GM18502 (cell line): Measurements from ENCODE around the gene INHBA.
A peak's percentile ranks its signal among the peaks of the same experiment; 100 is the strongest.

Source experiments
- ATAC-seq: cut with Tn5 transposase; IDR thresholded peaks from one replicate; pipeline ENCODE4 v1.9.1; 2021; ENCODE audit warnings: mild to moderate bottlenecking; ENCODE audit not compliant: unreplicated experiment, poor library complexity

The INHBA gene

GRCh38 chr7:41702635-41703371 is at the start of gene INHBA:
TSS of gene INHBA (minus strand) at chr7:41703090. CDS start at chr7:41700374, 2,716 bp downstream.
- no peak for ATAC-seq

DNA sequence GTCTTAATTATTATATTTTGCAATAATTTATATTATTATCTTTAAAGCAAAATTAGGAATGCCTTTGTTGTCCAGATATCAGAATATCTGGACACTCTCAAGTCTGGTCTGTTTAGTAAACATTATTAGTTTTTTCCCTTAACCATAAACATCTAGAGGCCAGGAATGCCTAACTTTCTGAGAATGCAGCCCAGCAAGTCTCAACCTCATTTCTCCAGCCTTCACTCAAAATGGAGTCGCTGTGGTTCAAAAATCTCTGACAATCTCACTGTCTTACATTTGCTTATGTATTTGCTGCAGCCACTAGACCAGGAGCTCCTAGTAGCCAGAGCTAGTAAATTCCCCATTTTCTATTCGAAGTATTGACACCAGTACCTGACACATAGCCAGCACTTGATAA is 49.7 kb upstream of the INHBA start:
- ATAC-seq, result no peak

GRCh38 chr7:41750661-41751540 is 48.0 kb upstream of the INHBA start:
- ATAC-seq, result no peak

DNA sequence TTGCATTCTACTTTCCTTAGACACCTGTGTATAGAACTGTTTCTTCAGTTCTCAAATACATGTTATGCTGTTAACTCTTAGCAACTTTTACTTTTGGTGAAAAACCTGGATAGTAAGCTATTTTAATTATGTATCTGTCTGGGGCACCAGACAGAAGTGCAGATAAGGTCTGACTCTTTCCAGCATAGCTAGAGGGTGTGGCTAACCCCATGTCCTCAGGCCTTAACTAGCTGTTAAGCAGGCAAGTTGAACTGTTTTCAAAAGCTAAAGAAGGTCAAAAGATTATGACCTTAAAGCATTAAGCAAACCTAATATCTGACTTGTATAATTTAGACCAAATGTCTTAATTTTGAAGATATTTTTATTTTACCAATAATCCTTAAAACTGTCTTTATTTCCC is 45.1 kb upstream of the INHBA start:
- no peak for ATAC-seq

DNA sequence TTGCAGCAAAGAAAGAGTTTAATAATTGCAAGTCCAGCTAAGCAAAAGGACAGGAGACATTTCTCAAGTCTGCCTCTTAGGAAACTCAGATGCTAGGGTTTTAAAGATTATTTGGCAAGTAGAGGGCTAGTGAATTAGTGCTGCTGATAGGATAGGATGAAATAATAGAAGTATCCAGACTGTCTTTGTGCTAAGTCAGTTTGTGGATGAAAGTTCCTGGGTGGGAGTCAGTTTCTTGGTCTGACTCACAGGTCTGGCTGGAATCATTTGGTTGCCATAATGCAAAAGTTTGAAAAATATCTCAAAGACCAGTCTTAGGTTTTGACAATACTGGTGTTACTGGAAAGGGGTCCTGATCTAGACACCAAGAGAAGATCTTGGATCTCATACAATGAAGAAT is 42.6 kb upstream of the INHBA start:
- ATAC-seq, result no peak

DNA sequence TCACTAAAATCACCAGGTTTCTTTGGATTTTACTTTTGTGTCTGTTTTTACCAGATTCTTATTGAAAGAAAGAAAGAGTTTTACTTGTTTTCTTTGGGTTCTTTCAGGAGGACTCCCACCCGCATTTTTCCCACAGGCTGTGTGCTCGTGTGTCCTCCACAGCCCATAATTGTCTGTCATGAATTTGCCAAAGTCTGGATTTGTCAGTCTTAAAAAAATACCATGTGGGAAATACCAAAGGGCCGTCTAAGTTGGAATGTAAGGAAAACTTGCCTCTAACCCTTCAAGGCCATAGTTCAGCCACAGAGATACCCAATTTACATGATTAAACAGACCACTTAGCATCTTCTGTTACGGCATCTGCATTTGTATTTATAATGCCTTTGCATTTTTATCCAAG is 41.3 kb upstream of the INHBA start:
- ATAC-seq, result no peak

DNA sequence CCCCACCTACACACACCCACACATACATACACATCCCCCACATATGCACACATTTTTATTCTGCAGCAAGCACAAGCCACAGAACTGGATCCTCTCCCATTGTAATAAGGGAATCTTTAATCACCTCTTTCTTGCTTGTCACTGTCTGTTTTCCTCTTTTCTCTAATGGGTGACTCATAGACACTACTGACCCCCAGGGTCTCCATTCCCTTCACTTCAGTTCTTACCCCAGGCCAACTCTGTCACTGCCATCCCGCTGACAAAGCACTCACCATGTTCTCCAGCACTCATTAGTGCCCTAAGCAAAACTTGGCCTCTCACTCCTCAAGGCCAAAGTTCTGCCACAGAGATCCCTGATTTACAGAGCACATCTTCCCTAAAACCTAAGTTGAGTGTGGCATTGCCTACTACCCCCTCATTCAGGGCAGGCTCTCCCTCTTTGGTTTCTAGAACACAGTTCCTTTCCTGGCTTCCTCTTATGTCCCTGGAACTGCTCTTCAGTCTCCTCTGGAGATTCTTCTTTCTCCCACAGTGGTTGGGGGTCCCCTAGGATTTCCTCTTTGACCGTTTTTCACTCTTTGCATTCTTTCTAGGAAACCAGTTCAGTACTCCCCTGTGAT is 39.6 kb upstream of the INHBA start:
- no peak for ATAC-seq

DNA sequence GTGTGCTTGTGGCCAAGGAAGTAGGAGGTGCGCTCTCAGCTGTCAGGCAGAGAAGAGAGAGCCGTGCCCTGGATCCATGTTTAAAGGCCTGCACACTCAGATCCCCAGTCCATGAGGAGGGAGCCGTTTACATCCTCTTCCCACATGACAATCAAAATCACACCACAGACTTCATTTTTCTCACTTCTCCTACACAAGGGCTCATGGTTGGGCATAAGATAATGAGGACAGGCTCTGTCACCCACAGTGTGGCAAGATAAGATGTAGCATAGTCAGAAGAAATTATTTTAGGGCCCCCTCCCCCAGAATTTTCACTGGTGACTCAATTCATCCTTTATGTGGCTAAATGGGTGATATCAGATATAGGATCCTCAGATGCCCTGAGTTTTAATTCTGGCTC is 35.9 kb upstream of the INHBA start:
- no peak for ATAC-seq

GRCh38 chr7:41738336-41738735 is 35.4 kb upstream of the INHBA start:
- ATAC-seq, result no peak

DNA sequence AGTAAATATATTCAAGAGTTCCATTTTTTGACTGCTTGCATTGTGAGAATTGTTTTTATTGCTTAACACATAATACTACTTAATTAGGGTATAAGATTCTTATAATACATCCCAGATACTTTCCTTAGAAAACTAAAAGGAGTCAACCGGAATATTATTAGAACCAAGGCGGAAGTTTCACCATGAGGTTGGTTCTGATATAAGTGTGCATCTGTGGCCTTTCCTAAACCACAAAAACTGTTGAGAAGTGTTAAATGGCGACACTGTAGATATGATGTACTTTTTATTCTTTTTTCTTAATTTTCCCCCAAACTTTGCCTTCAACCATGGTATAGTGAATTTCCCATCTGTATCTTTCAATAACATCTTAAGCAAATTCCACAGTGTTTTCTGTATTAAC is 32.3 kb upstream of the INHBA start:
- ATAC-seq, result no peak

DNA sequence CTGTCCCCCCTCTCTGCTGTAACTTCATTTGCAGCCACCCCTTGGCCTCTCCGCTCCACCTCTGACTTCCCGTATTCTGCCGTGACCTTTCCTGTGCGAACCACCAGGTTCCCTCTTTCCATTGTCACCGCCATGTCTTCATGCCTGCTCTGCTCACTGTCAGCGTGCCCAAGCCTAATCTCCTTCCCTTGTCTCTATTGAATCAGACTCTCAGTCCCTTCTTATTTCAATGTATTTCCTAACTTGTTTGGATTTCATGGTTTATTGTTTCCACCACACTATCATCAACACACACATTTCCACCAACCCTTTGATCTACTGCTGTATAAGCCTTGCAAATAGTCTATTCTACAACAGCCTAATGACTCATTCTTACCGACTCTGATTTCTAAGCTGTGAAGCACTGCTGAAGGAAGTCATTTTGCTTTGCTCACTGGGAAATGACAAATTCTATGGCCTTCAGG is 30.0 kb upstream of the INHBA start:
- ATAC-seq, result no peak

GRCh38 chr7:41732436-41732785 is 29.5 kb upstream of the INHBA start:
- no peak for ATAC-seq

DNA sequence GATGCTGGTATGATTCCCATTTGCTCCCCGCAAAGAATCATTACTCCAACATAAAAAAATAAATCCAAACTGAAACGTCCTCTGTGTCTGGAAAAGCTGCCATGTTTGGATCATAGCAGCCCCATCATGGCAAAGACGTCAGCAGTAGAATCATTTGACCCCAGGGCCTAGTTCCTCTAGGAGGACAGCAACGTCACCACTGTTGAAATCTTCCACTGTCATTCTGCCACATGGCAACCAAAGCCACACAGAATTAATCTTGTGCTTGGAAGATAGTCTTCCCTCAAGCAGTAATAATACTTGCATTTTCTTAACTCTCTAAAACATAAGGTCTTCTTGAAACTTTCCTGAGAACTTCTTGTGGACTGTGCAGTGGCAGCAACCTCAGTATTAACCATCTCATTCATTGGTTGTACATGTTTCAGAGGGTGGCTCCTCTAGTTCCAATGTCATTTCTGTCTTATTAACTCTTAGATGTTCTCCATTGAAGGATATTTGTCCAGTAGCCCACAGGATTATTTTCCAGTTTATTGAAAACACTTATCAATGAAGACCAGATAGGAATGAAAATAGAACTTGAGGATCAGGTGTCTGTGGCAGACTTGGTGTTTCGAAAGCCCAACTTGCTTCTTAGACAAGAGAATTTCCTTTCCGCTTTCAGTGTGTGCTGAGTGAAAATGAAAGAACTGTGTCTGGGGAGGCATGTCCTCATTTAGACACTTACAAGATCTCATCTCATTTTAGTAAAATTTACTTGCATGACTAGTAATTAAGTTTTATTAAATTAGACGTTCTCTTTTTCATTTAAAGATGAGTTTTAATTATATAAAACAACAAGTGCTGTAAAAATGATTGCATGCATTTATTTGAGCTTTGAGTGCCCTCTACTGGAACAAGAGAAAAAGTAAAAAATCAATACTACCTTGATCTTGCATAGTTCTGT is 28.9 kb upstream of the INHBA start:
- peak; percentile 99 for ATAC-seq

DNA sequence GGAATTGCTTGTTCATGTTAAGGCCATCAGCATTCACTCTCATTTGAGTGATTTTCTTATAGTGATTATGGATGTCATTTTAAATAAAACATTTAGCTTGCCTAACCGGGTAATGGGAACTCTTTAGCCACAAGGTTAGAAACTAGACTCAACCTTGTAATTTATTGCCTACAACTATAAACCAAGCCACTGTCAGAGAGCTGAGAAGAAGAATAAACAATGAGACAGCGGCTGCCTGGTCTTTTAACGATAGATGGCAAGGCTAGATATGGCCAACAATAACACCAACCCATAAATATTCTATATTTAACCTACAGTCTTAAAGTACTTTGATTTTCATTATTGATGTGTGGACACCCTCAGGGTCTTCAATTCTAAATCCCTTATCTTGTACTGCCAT is 27.8 kb upstream of the INHBA start:
- no peak for ATAC-seq

DNA sequence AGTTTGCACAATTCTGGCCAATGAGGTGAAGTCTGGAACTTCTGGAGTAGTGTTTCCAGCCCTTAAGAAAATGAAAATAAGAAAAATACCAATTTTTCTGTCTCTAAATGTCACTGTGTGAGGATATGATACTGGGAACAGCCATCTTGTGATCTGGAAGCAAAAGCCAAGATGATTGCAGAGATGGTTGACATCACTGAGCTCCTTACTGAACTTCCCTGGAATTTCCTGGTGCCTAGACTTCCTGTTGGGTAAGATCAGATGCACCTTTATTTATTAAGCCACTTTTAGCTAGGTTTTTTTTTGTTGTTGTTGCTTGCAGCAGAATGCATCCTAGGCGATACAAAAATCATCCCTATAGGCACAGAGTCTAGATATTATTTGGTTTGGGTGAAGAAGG is 27.3 kb upstream of the INHBA start:
- ATAC-seq, result no peak

DNA sequence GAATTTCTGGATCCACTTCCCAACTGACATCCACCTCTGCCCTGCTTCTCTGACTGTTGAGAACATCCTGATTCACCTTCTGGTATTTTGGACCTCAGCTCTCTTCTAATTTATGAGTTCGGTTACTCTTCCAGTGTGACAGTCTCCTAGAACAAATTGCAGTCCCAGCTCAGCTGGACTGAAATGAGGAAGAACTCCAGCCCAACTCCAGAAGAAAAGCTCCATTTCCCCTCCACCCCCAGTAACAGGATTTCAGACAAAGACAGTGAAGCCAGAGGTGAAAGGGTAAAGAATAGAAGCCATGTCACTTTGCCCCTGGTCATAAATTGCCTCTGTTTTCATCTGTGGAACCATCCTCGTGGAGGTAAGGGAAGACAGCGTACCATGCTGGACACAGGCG is 26.2 kb upstream of the INHBA start:
- ATAC-seq, result no peak

DNA sequence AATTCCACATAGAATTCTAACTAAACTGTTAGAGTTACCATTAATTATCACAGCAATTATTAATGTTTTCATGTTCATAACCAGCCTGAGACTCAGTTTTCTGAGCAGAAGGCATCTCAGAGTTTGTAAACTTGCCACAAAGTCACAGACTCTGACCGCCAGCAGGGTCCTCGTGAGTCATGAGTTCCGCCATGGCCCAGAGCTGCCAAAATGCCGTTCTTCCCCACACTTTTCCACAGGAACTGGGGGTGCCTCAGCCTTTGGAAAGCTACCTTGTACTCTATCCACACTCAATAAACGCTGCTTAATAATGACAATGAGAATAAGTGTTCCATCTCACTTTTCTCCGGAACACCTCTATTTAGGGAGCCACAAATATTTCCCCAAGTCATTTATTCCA is 22.1 kb upstream of the INHBA start:
- no peak for ATAC-seq

DNA sequence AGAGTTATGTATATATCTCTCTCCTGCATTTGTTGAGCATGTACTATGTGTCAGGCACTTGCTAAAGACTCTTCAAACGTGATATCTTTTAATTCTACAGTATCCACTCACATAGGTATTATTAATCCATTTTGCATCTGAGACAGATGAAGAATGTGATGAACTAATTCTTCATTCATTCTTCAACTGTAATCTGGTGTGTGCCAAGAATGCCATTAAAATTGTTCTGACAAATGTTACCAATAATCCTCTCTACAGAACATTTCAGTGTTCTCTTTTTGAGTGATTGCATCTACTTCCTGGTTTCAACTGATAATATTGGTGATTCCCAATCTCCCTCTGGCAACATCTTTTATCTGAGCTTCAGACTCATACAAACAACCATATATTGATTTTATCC is 18.0 kb upstream of the INHBA start:
- no peak for ATAC-seq

DNA sequence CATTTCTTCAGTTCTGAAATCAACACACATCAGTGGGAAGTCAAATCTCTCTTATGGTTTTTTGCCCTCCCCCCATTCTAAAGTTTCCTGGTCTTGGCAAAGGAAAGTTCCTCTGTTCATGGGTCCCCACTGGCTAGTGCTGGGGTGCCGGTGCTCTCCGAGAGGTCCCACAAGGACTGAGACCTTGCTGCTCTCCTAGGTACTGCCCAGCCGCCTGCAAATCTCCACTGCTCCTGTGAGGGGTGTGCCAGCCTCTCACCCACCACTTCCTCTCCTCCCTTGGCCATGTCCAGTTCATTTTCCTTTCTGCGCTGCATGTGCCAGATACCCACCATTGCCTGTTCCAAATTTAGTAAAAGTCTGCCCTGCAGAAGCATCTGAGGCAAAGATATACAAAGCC is 17.2 kb upstream of the INHBA start:
- ATAC-seq, result no peak

GRCh38 chr7:41716691-41717090 is 13.8 kb upstream of the INHBA start:
- ATAC-seq, result no peak
